ENCODE data around the gene GALM. TPM values are rescaled to one million over a fixed set of nuclear protein-coding genes. Genes with fewer than 3 reads are reported as not detected.

The GALM gene
- total and polyA plus RNA-seq, 4 donors: 20.5 to 32.8 (median 26.1) TPM

DNA sequence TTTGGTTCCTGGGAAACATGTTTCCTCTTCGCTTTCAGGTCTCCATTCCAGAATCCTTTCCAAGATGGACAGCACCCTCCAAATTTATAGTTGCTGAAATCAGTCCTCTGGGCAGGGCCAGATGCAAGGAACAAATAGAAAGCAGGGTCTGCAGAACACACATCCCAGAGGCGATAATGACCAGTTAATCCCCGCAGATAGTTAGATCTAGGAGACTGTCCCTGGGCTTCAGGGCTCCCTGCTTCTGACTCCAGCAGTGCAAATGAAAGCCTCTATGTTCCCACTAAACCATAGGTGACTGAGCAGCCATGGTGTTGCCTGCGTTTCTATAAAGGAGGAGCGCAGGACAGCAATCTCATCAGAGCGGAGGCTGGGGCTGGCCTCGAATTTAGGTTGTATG, 46.5 kb downstream of the GALM start:
- no peaks in the 10 kb centered on the region for H3K9me3 ChIP-seq (ENCODE audit: control insufficient read depth in 4 of 4, low read length in 3 of 4)
- 98% methylated on average over 7 of the region's 7 CpGs for WGBS
- H3K36me3 ChIP-seq (ENCODE audit: control insufficient read depth in 4 of 4, insufficient read depth in 3 of 4, low read depth in 1 of 4, low read length in 3 of 4): peaks cover 3 to 20% (median 7%) of the 10 kb centered on the region in 4 donors
- H3K9ac ChIP-seq (ENCODE audit: low read depth in 1 of 2, low read length in 2 of 2): no peak overlapping the region
- H3K4me1 ChIP-seq (ENCODE audit: control insufficient read depth in 4 of 4, insufficient read depth in 4 of 4, low read length in 3 of 4): no peaks in the 10 kb centered on the region
- no peak overlapping the region for H3K27ac ChIP-seq (ENCODE audit: low read depth in 1 of 2, low read length in 2 of 2)
- no peak overlapping the region for H3K4me3 ChIP-seq (ENCODE audit: low read depth in 1 of 3, low read length in 3 of 3)
- no peak for DNase-seq (ENCODE audit: low spot score)
- TF ChIP-seq, protein P1, sequence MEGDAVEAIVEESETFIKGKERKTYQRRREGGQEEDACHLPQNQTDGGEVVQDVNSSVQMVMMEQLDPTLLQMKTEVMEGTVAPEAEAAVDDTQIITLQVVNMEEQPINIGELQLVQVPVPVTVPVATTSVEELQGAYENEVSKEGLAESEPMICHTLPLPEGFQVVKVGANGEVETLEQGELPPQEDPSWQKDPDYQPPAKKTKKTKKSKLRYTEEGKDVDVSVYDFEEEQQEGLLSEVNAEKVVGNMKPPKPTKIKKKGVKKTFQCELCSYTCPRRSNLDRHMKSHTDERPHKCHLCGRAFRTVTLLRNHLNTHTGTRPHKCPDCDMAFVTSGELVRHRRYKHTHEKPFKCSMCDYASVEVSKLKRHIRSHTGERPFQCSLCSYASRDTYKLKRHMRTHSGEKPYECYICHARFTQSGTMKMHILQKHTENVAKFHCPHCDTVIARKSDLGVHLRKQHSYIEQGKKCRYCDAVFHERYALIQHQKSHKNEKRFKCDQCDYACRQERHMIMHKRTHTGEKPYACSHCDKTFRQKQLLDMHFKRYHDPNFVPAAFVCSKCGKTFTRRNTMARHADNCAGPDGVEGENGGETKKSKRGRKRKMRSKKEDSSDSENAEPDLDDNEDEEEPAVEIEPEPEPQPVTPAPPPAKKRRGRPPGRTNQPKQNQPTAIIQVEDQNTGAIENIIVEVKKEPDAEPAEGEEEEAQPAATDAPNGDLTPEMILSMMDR (IDR thresholded peaks at IDR 0.05; ENCODE audit: low read depth, low read length, missing input control): no peak
- TF ChIP-seq FOXA2 (IDR thresholded peaks at IDR 0.05): no peak
- no peak for TF ChIP-seq FOXA1 (IDR thresholded peaks at IDR 0.05)
- no peak for TF ChIP-seq RXRA (IDR thresholded peaks at IDR 0.05)
- TF ChIP-seq YY1 (IDR thresholded peaks at IDR 0.05): no peak
- TF ChIP-seq JUND (IDR thresholded peaks at IDR 0.05): no peak
- no peaks in the 10 kb centered on the region for H3K27me3 ChIP-seq (ENCODE audit: control insufficient read depth in 4 of 4, insufficient read depth in 4 of 4, low read length in 3 of 4)

DNA sequence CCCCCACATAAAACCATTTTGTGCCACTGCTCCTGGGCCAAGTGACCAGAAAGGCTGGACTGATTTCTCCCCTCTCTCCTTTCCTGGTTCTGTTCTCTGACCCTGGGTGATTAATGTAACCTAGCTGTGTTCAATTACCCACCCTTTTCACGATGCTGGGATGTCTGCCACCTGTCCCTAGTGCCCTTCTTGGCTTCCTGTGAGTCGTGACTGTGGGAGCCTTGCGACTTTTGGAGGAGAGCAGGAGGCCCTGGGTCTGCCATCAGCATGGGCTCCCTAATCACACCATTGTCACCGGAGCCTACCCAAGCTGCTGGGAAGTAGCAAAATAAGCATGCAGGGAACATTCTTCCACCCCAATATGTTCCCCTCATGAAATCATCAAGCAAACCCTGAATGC, 47.0 kb downstream of the GALM start:
- Histone ChIP-seq H3K9me3 (ENCODE audit: control insufficient read depth in 4 of 4, low read length in 3 of 4) (no peaks in the 10 kb centered on the region), H3K27me3 (ENCODE audit: control insufficient read depth in 4 of 4, insufficient read depth in 4 of 4, low read length in 3 of 4) (no peaks in the 10 kb centered on the region), H3K27ac (ENCODE audit: low read depth in 1 of 2, low read length in 2 of 2) (no peak overlapping the region), H3K4me3 (ENCODE audit: low read depth in 1 of 3, low read length in 3 of 3) (no peak overlapping the region), H3K9ac (ENCODE audit: low read depth in 1 of 2, low read length in 2 of 2) (no peak overlapping the region), H3K4me1 (ENCODE audit: control insufficient read depth in 4 of 4, insufficient read depth in 4 of 4, low read length in 3 of 4) (no peaks in the 10 kb centered on the region), H3K36me3 (ENCODE audit: control insufficient read depth in 4 of 4, insufficient read depth in 3 of 4, low read depth in 1 of 4, low read length in 3 of 4) (peaks cover 3 to 20% (median 8%) of the 10 kb centered on the region in 4 donors)
- DNase-seq (ENCODE audit: low spot score): no peak
- 79% methylated on average over 4 of the region's 4 CpGs for WGBS
- TF ChIP-seq HNF4G (IDR thresholded peaks at IDR 0.05) (no peak), GABPA (IDR thresholded peaks at IDR 0.05 in 1 of 2, conservative IDR thresholded peaks at IDR 0.05 in 1 of 2) (no peak), RXRA (IDR thresholded peaks at IDR 0.05) (no peak), RAD21 (IDR thresholded peaks at IDR 0.05) (no peak), JUND (IDR thresholded peaks at IDR 0.05) (no peak), SP1 (IDR thresholded peaks at IDR 0.05) (no peak), HNF4A (conservative IDR thresholded peaks at IDR 0.05) (no peak)
- TF ChIP-seq, protein P2, sequence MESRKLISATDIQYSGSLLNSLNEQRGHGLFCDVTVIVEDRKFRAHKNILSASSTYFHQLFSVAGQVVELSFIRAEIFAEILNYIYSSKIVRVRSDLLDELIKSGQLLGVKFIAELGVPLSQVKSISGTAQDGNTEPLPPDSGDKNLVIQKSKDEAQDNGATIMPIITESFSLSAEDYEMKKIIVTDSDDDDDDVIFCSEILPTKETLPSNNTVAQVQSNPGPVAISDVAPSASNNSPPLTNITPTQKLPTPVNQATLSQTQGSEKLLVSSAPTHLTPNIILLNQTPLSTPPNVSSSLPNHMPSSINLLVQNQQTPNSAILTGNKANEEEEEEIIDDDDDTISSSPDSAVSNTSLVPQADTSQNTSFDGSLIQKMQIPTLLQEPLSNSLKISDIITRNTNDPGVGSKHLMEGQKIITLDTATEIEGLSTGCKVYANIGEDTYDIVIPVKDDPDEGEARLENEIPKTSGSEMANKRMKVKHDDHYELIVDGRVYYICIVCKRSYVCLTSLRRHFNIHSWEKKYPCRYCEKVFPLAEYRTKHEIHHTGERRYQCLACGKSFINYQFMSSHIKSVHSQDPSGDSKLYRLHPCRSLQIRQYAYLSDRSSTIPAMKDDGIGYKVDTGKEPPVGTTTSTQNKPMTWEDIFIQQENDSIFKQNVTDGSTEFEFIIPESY (IDR thresholded peaks at IDR 0.05): no peak
- TF ChIP-seq, protein P3, sequence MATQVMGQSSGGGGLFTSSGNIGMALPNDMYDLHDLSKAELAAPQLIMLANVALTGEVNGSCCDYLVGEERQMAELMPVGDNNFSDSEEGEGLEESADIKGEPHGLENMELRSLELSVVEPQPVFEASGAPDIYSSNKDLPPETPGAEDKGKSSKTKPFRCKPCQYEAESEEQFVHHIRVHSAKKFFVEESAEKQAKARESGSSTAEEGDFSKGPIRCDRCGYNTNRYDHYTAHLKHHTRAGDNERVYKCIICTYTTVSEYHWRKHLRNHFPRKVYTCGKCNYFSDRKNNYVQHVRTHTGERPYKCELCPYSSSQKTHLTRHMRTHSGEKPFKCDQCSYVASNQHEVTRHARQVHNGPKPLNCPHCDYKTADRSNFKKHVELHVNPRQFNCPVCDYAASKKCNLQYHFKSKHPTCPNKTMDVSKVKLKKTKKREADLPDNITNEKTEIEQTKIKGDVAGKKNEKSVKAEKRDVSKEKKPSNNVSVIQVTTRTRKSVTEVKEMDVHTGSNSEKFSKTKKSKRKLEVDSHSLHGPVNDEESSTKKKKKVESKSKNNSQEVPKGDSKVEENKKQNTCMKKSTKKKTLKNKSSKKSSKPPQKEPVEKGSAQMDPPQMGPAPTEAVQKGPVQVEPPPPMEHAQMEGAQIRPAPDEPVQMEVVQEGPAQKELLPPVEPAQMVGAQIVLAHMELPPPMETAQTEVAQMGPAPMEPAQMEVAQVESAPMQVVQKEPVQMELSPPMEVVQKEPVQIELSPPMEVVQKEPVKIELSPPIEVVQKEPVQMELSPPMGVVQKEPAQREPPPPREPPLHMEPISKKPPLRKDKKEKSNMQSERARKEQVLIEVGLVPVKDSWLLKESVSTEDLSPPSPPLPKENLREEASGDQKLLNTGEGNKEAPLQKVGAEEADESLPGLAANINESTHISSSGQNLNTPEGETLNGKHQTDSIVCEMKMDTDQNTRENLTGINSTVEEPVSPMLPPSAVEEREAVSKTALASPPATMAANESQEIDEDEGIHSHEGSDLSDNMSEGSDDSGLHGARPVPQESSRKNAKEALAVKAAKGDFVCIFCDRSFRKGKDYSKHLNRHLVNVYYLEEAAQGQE (IDR thresholded peaks at IDR 0.05): no peak
- TF ChIP-seq, protein P1 (IDR thresholded peaks at IDR 0.05; ENCODE audit: low read depth, low read length, missing input control): no peak
- TF ChIP-seq, protein P4, sequence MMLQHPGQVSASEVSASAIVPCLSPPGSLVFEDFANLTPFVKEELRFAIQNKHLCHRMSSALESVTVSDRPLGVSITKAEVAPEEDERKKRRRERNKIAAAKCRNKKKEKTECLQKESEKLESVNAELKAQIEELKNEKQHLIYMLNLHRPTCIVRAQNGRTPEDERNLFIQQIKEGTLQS (IDR thresholded peaks at IDR 0.05): no peak

Data from liver (tissue), 9 donors.